Muscle layer of duodenum (tissue), 2 donors: ENCODE results near the gene LIN7A.

ENCODE experiments used
- H3K27ac ChIP-seq: one replicate; pipeline ENCODE4 v1.7.0; 2013; ENCODE audit warnings: mild to moderate bottlenecking, low read length
- H3K27me3 ChIP-seq: one replicate; pipeline ENCODE4 v1.7.0; 2013; ENCODE audit warnings: low read depth, mild to moderate bottlenecking, control low read depth, low read length
- H3K36me3 ChIP-seq, 2 donors: one replicate each; pipeline ENCODE4 v1.7.0; 2013; ENCODE audit warnings: low read length in 2 of 2, control low read depth in 1 of 2, mild to moderate bottlenecking in 1 of 2; ENCODE audit not compliant: insufficient read depth in 2 of 2, control insufficient read depth in 1 of 2
- H3K4me1 ChIP-seq, 2 donors: one replicate each; pipeline ENCODE4 v1.7.0; 2013; ENCODE audit warnings: low read length in 2 of 2, mild to moderate bottlenecking in 2 of 2, control low read depth in 1 of 2, moderate library complexity in 1 of 2; ENCODE audit not compliant: insufficient read depth in 2 of 2, control insufficient read depth in 1 of 2
- H3K4me3 ChIP-seq, 2 donors: one replicate each; pipeline ENCODE4 v1.7.0; 2013; ENCODE audit warnings: low read length in 2 of 2, low read depth in 1 of 2, mild to moderate bottlenecking in 1 of 2
- H3K9me3 ChIP-seq, 2 donors: one replicate each; pipeline ENCODE4 v1.7.0; 2013; ENCODE audit warnings: low read length in 2 of 2, control low read depth in 1 of 2, mild to moderate bottlenecking in 1 of 2; ENCODE audit not compliant: control insufficient read depth in 1 of 2
- donor health status: healthy.

LIN7A gene

DNA sequence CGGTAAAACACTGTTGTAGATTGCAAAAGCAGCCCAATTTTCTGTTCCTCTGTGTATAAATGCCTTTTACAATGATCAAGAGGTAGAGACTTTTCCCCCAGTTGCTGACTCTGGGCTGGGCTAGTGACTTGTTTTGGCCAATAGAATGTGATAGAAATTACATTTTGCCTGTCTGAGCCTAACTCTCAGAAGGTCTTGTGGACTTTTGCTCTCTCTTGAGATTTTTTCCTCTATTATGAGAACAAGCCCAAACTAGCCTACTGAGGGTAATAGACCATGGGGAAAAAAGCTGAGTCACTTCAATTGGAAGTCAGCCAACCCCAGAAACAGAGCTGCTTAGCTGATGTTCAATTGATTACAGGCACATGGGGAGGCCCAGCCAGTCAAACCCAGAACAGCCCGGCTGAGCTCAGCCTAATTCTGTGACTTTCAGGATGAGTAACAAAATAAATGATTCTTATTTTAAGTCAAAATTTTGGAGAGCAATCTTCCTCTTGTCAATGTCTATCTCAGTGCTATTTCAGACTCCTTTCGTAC lies 159.7 kb downstream of the LIN7A start:
- no peaks in the 10 kb centered on the region for H3K36me3 ChIP-seq
- H3K9me3 ChIP-seq = no peaks in the 10 kb centered on the region
- no peaks in the 10 kb centered on the region for H3K27me3 ChIP-seq
- H3K4me3 ChIP-seq = no peak overlapping the region
- H3K4me1 ChIP-seq = peaks cover 5 to 8% of the 10 kb centered on the region in 2 donors
- H3K27ac ChIP-seq = peak overlapping the region; percentile 49

DNA sequence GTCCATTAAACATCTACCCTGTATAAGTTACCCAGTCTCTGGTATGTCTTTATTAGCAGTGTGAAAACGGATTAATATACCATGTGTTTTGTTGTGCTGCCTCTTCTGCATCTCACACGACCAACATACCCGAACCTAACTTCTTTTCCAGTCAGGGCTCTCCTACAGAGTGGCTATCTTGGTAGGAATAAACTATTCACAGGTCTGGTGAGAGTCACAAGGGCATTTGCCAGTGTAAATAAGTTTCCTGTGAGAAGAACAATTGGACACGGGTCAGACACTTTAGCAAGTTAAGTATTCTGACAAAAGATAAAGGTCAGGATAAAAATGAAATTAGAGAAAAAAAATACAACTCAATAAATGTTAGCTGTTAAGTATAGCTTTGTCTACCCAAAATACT lies 160.1 kb downstream of the LIN7A start:
- H3K4me3 ChIP-seq = no peak overlapping the region
- peak overlapping the region; percentile 49 for H3K27ac ChIP-seq
- H3K36me3 ChIP-seq = no peaks in the 10 kb centered on the region
- peaks cover 5 to 8% of the 10 kb centered on the region in 2 donors for H3K4me1 ChIP-seq
- H3K27me3 ChIP-seq = no peaks in the 10 kb centered on the region
- no peaks in the 10 kb centered on the region for H3K9me3 ChIP-seq

DNA sequence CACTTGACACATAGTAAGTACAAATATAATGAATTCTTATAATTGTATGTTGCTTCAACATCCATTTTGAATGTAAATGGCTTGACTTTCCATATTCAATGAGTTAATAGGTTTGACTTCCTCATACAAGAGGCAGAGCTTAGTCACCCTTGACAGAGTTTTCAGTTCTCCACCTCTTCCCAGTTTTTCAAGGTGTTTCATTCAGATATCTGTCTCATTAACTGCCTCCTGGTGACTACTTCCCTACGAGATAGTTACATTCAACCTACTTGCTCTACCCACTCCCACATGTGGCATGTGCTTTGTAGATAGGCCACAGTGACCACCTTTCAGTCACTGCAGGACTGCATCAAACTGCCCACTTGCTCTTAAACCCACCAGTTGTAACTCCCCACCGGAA lies 161.0 kb downstream of the LIN7A start:
- H3K27ac ChIP-seq = no peak overlapping the region

DNA sequence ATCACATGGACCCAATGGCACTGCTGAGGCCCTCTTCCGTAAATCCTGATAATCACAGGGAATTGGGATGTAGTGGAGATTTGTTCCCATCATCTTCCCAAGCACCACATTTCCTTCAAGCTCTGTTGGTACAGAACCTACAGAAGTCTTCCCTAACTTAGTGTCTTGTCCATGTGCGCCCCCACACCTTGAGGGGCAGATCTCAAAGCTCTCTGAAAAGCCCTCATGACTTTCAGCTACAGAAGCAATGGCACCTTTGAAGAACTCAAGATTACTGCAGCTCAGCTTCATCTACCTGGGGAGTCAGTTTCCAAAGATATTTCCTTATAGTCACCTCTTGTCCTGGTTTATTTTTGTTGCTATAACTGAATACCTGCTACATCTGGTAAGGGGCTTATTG lies 166.8 kb downstream of the LIN7A start:
- H3K27ac ChIP-seq = no peak overlapping the region
- H3K36me3 ChIP-seq = no peaks in the 10 kb centered on the region
- H3K9me3 ChIP-seq = no peaks in the 10 kb centered on the region
- no peaks in the 10 kb centered on the region for H3K4me1 ChIP-seq
- H3K27me3 ChIP-seq = no peaks in the 10 kb centered on the region
- H3K4me3 ChIP-seq = no peak overlapping the region

More for the DNA sequence above, 161.0 kb downstream of the LIN7A start:
- Histone ChIP-seq H3K36me3 (no peaks in the 10 kb centered on the region), H3K4me3 (no peak overlapping the region), H3K9me3 (no peaks in the 10 kb centered on the region), H3K27me3 (no peaks in the 10 kb centered on the region), H3K4me1 (peaks cover 5 to 8% of the 10 kb centered on the region in 2 donors)

DNA sequence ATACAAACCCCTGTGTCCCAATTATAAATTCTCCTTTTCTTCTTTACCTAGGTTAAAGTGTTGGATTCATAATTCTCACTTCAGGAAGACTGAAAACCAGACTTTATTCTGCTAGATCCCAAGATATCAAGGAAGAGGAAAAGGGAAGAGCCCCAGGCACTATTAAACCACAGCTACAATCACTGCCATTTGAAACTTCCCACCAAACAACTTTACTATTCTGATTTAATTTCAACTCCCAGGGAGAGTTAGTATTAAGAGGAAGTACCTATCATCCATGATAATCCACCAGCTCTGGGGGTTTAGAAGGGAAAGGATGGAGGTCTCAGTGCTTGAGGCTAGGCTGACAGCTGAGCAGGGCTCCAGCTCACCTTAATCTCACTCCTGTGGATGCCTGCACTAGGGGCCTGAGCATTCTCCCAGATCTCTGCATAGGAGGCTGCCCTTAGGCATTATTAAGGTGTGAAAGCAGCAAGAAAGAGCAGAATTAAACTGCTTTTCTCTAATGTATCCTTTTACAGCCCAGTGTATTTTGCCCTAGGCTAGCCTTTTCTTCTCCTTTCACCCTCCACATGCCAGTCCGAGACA lies 168.1 kb downstream of the LIN7A start:
- H3K27ac ChIP-seq = no peak overlapping the region
- H3K4me3 ChIP-seq = no peak overlapping the region
- H3K9me3 ChIP-seq = no peaks in the 10 kb centered on the region
- H3K4me1 ChIP-seq = no peaks in the 10 kb centered on the region
- no peaks in the 10 kb centered on the region for H3K27me3 ChIP-seq
- no peaks in the 10 kb centered on the region for H3K36me3 ChIP-seq

DNA sequence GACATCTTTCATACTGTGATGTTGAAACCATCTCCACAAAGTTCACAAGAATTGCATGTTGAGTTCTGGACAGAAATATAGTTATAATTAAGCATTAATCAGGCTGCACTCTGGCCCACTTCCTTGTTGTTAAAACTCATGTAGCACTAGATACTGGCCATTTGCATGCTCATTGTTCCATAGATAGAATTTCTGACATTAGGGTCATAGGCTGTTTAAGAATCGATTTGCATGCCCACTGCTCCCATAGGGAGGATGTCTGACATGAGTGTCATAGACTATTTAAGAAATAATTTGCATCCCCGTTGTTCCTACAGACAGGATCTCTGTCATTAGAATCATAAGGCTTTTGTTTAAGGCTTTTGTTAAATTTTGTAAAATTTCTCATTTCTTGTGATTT lies 170.8 kb downstream of the LIN7A start:
- Histone ChIP-seq H3K27ac (no peak overlapping the region), H3K36me3 (no peaks in the 10 kb centered on the region), H3K27me3 (no peaks in the 10 kb centered on the region), H3K9me3 (no peaks in the 10 kb centered on the region), H3K4me1 (no peaks in the 10 kb centered on the region), H3K4me3 (no peak overlapping the region)

DNA sequence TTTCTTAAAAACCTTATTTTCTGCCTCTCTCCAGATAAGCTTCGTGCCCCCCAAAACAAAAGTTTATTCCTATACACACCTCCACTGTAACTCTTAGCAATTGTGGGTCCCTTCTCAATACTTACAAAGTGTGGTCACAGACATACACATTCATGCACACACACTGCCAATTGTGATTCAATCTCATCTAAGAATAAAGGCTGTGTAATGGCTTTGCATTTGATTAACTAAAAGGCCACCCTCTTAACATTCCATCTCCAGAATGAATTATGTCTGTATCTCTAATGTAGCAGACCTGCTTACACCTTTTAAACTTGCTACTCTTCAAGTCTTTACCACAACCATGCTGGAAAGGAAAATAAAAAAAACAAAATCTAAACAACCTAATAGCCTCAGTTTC lies 171.5 kb downstream of the LIN7A start:
- Histone ChIP-seq H3K27ac (no peak overlapping the region), H3K4me3 (no peak overlapping the region), H3K36me3 (no peaks in the 10 kb centered on the region), H3K9me3 (no peaks in the 10 kb centered on the region), H3K4me1 (no peaks in the 10 kb centered on the region), H3K27me3 (no peaks in the 10 kb centered on the region)

DNA sequence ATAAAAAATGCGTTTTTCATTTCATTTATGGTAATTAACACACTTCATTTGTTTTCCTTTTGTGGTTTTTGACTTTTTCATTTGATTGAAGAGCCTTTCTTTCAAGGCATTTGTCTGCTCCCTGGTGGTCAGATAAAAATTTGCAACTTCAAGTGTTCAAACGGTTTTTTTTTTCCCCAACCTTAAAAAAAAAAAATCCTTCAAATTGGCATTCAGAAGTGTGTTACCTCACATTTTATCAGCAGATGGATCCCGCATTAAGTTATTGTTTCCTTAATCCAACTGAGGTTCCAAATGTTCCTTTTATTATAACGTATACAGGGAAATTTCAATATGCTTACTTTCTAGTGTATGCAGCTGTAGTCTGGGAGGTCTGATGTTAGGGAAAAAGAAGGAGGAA lies 173.9 kb downstream of the LIN7A start:
- Histone ChIP-seq H3K27me3 (no peaks in the 10 kb centered on the region), H3K36me3 (no peaks in the 10 kb centered on the region), H3K4me3 (no peak overlapping the region), H3K4me1 (no peaks in the 10 kb centered on the region), H3K27ac (no peak overlapping the region), H3K9me3 (no peaks in the 10 kb centered on the region)

DNA sequence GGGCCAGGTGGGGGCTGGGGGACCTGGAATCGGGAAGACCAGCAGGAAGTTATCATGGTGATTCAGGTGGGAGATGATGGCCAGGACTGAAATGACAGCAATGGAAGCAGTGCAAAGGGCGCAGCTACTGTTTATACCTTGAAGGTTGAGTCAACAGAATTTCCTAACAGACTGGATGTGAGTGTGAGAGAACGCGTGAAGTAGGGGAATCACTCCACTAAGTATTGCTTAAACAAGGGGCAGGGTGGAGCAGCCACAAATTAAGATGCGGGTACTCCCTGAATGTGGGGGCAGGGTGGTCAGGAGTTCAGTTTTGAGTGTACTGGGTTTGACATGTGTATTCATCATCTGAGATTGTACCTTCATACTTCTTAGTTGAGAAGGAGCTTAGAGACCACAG lies 175.9 kb downstream of the LIN7A start:
- H3K27me3 ChIP-seq = no peaks in the 10 kb centered on the region
- H3K4me3 ChIP-seq = no peak overlapping the region
- no peaks in the 10 kb centered on the region for H3K36me3 ChIP-seq
- H3K9me3 ChIP-seq = no peaks in the 10 kb centered on the region
- H3K27ac ChIP-seq = no peak overlapping the region
- no peaks in the 10 kb centered on the region for H3K4me1 ChIP-seq

DNA sequence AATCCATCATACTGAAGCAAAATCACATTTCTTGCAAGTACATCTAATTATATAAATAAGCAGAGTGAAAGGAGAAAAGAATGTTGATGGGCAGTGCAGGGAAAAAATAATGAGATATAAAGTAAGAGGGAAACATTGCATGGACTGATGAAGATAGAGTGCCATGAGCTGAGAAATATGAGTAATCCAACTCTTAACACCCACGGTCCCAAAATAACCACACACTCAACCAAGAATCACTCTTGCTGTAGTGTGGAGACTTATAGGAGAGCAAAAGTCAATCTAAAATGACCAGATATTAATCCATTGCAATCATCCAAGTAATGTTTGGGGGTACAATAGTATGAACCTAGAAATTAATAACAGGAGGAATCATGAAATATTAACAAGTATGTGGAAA lies 180.9 kb downstream of the LIN7A start:
- Histone ChIP-seq H3K9me3 (no peaks in the 10 kb centered on the region), H3K4me1 (no peaks in the 10 kb centered on the region), H3K36me3 (no peaks in the 10 kb centered on the region), H3K27me3 (no peaks in the 10 kb centered on the region), H3K4me3 (no peak overlapping the region), H3K27ac (no peak overlapping the region)

DNA sequence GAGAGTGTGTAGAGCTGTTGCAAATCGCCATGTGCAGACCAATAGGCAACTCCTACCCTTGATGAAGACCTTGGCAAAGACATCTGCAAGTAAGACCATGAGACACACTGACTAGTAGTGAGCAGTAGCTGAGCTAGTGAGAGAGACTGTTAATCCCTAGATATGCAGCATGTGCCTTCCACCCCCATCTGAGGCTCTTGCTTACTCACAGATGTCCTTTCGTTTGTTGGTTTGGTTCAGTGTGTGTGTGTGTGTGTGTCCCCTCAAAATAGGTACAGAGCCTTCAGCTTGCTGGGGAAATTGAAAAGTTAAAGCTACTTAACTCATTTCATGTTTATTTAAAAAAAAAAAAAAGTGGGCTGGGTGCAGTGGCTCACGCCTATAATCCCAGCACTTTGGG lies 183.5 kb downstream of the LIN7A start:
- H3K27me3 ChIP-seq = no peaks in the 10 kb centered on the region
- H3K27ac ChIP-seq = no peak overlapping the region
- H3K4me1 ChIP-seq = no peaks in the 10 kb centered on the region
- H3K9me3 ChIP-seq = no peaks in the 10 kb centered on the region
- H3K36me3 ChIP-seq = no peaks in the 10 kb centered on the region
- H3K4me3 ChIP-seq = no peak overlapping the region

DNA sequence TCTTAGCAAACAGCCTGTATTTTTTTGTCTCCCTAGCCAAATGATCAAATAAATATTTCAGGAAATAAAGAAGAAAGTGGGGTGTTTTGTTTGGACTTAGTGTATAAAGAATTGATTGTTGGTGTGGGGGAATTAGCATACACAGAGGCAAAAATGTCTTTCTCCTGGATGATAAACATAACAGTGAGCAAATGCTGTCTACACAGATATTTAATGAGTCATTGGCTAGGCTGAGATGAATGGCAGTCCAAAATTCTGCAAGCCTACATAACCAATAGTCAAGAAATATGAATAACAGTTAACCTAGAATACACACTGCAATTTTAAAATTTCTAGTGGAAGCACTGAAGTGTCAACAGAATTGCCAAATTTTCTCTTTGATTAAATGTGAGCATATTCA lies 185.3 kb downstream of the LIN7A start:
- Histone ChIP-seq H3K4me3 (no peak overlapping the region), H3K36me3 (no peaks in the 10 kb centered on the region), H3K9me3 (no peaks in the 10 kb centered on the region), H3K27me3 (no peaks in the 10 kb centered on the region), H3K27ac (no peak overlapping the region), H3K4me1 (no peaks in the 10 kb centered on the region)
